SKM-1 (cell line): ENCODE data around the gene TBL1XR1.
"Not testable (repeated sequence)": the region's sequence is repeated elsewhere in the genome, so short reads cannot be mapped to it uniquely, and the experiment has no call there.

Experiments used
- DNase-seq: peaks from one replicate; lab custom pipeline; 2025; ENCODE audit not compliant: unreplicated experiment; lab: John Stamatoyannopoulos, UW

The TBL1XR1 gene

DNA sequence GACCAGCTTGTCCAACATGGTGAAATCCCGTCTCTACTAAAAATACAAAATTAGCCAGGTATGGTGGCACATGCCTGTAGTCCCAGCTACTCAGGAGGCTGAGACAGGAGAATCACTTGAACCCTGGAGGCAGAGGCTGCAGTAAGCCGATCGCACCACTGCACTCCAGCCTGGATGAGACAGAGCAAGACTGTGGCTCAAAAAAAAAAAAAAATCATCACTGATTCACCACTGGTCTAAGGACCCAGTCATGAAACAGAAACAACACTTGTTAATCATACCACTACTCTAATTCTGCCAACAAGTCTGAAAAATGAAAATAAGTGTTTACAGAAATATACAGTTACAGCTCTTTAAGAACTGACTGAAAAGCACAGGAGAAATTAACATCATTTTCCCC is 12.7 kb downstream of the TBL1XR1 start:
- not testable (repeated sequence) for DNase-seq

DNA sequence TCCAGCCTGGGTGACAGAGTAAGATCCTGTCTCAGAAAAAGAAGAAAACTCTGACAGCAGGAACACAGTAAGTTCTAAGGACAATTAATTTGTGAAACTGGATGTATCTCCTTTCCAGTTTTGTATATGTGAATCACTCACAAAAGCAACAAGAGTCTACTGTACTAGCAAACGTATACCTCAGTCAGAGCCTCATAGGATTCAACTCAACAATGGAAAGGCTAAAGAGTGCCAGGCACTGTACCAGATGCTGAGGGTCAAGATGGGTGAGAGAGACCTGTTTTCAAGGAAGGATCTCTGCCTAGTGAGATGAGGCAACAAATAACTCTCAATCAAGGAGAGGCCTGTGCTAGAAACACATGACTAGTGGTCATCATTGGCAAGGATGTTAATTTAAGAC is 14.9 kb downstream of the TBL1XR1 start:
- no peak for DNase-seq

DNA sequence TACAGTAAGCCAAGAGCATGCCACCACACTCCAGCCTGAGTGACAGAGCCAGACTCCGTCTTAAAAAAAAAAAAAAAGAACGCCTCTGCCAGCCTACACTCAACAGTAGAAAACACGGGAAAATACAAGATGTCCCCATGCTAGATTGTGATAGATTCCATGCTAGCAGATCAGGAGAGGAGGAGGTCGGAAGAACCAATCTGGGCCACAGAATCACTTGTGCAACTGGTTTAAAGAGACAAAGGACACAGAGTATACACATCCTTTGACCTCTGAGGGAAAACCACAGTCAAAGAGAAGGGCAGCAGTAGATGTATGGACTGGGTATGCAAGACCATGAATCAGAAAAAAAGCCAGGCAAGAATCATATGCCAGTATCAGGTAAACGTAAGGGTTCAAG is 15.9 kb downstream of the TBL1XR1 start:
- DNase-seq, result no peak

DNA sequence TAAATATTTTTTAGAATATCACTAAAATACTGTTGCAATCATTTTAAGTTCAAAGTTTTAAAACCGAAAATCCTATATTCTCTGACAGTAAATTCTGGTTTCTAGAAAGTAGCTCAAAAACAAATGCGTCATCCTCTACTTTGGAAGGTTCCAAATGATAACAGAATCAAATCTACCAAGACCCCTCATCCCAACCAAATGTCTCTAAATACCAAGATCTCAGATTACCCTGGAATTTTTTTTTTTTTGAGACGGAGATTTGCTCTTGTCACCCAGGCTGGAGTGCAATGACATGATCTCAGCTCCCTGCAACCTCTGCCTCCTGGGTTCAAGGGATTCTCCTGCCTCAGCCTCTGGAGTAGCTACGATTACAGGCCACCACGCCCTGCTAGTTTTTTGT is 16.8 kb downstream of the TBL1XR1 start:
- DNase-seq, result no peak

DNA sequence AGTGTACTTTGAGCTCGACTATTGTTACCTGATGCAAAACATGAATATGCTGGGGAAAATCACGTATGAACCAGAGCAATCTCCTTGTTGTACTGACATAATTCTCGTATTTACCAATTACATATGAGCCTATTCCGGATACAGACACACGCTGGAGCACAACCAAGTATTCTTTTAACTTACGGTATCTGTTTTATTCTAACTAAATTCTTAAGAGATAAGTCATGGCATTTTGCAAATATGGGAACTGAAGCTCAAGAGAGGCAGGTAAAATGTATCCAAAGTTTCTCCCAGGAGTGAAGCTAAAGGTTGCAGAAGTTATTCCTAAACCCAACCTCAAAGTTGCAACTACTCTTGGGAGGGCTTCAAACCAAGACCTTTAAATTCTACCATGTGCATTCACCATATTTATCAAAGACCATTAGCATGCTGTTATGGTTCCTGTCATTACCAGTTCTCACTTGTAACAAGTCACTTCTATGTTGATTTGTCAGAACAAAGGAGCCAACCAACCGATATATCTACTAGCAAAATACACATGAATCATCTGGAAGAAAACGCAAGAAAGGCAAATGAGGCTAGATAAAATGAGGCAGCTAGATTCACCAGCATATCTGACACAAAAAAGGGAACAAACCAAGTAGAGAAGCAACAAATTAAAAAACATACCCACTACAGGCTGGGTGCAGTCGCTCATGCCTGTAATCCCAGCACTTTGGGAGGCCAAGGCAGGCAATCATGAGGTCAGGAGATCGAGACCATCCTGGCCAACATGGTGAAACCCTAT is 17.8 kb downstream of the TBL1XR1 start:
- no peak for DNase-seq

DNA sequence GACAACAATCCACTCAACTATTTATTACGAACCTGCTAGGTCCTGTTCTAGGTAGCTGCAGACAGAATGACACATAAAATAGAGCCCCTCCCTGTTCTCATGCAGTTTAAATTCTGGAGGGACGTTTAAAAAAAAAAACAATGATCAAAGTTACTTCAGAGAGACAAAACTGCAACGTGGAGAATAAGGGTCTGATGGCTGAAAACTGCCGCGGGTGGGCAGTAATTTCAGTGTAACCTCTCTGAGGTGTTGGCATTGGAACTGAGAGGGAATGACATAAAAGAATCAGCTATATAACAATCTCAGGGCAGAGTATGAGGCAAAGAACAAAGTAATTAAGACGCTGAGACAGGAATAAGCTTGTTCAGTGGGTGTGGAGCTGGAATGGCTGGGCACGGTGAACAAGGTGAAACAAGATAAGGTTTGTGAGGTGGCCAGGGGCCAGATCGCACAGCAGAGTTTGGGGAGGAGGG is 19.5 kb downstream of the TBL1XR1 start:
- DNase-seq, result no peak

DNA sequence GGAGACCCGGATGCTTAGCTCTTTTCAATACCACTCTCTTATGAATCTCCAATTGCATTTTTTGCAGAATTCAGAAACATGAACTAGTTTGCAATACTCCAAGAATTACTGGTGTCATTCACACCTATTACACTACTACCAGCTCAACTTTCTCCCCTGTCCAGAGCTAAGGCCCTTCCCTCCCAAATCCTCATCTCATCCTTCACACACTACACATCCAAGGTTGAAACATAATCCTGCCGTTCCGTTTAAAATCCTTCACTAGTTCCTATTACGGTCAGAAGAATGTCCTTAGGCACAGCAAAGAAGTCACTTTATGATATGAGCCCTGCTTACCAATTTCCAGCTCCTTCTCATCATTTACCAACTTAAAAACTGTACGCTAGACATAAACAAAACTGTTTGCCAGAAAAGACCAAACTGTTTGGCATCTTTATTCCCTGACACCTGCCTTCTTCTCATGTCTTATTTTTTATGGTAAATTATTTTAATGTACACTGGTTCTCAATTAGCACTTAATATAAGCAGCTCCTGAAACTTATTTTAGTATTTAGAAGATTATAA is 22.6 kb downstream of the TBL1XR1 start:
- no peak for DNase-seq

DNA sequence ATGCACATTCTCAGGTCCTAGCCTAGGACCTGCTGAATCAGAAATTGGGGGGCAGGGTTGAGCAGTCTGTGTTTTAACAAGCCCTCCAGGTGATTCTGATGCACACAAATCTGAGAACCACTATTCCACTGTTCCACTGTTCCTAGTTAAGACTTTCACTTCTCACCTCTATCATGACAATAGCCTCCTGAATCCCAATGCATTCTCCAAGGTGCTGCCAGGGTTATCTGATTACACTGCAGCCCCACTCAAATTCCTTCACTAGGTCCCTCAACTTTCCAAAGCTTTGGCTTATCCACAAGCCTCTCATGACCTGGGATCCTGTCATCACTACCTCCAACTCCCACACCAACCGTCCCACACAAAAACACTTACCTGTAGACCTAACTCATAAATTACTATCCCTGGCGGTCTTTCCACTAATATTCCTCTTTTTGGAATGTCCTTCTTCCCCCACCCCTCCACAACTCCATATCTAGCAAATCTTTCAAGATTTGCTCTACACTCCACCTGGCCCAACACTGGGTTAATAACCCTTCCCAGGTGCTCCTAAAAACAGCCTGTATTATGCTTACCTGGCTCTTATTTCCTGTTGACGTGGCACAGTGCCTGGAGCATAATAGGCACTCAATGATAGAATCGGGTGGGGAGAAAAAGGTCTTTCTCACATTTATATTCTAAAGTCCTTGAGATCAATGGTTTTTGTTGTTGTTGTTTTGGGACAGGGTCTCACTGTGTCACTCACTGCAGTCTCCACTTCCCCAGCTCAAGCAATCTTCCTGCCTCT is 27.2 kb downstream of the TBL1XR1 start:
- no peak for DNase-seq

DNA sequence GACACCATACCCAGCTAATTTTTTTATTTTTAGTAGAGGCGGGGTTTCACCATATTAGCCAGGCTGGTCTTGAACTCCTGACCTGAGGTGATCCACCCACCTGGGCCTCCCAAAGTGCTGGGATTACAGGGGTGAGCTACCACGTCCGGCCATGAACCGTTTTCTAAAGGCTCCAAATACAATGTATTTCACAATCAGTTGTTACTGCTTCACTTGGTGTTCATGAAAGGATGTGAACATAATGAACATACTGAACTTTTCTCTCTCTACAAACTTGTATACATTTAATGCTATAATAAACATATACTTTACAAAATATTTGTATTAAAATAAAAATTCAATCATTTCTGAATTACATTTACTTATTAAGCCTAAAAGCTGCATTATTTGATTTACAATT is 28.9 kb downstream of the TBL1XR1 start:
- no peak for DNase-seq

DNA sequence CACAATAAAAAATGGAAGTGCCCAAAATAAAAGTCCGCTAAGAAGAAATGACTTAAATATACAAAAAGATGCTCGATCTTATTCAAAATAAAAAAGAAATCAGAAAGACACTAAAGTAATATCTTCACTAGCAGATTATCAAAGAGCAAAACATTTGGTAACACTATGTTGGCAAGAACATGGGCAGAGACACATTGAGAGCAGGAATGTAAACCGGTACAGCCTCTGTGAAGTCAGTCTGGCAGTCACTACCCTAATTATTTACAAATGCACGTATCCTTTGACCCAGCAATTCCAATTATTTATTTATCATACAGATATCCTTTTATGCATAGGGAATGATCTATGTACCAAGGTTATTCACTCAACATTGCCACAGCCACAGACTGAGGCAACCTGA is 34.5 kb downstream of the TBL1XR1 start:
- no peak for DNase-seq

DNA sequence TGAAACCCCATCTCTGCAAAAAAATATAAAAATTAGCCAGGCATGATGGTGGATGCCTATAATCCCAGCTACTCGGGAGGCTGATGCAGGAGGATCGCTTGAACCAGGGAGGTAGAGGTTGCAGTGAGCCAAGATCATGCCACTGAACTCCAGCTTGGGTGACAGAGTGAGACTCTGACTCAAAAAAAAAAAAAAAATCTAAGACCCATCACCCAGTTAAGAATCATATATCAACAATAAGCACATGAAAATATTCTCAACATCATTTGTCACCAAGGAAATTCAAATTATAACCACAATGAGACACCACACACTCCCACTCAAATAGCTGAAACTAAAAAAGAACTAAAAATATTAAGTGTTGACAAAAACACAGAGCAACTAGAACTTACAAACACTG is 35.7 kb downstream of the TBL1XR1 start:
- not testable (repeated sequence) for DNase-seq

DNA sequence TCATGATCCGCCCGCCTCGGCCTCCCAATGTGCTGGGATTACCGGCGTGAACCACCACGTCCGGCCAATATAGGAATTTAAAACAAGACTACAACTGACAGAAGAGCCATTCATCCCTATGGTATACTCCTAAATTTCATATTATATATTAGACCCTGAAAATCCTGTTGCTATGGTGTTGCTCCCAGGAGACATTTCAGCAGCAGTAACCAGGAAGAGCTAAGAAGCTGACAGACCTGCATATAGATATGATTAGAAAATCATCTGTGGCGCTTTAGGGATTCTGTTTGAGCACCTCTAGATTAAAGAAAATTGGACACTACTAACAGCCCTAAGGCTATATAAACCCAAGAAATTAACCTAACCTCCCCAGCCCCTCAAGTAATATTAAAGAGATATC is 38.8 kb downstream of the TBL1XR1 start:
- no peak for DNase-seq

DNA sequence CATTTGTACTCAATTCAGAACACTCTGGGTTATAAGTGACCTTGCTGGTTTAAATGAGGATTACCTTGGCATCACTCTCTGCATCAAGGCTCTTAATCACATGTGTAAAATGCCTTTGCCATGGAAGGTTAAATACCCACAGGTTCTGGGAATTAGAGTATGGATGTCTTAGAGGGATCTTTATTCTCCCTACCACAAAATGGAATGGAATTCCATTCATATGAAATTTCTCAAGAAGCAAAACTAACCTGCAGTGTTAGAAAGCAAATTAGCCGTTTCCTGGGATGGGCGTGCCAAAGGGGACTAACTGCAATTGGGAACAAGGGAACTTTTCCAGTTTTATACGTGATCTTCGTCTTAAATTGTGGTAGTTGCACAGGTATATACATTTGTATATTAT is 39.8 kb downstream of the TBL1XR1 start:
- DNase-seq, result no peak

DNA sequence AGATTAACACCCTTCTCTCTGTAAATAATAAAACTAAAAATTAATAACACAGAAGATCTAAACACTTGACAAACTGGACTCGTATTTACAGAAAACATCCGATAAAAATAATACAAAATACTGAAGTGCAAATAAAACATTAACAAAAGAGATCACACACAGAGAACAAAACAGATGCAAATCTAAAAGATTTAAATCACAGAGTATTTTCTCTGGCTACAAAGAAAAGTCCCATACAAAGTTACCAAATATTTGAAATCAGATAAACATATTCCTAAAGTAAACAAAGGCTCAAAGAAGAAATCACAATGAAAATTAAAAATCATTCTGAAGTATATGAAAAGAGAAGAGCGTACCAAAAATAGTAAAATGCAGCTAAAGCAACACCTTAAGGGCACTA is 42.5 kb downstream of the TBL1XR1 start:
- DNase-seq, result no peak

DNA sequence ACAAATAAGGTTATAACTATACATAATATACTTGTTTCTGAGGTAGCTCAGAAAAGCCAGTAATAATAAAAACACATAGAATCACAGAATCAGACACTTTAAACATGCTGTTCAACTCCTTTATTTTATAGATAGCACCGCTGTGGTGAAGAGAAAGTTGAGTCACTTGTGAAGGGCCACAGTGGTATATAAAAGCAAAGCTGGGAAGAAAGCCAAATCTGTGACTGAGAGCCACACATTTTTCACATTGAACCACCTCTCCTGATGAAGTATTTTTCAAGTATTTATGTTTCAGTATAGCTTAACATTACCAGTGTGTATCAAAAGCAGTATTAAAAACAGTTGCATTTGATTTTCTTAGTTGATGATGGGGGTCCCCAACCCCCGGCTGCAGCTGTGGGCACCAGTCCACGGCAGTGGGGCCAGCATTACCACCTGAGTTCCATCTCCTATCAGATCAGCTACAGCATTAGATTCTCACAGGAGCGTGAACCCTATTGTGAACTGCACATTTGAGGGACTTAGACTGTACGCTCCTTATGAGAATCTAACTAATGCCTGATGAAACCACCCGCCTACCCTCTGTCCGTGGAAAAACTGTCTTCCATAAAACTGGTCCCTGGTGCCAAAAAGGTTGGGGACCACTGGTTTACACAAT is 46.2 kb downstream of the TBL1XR1 start:
- DNase-seq, result no peak

DNA sequence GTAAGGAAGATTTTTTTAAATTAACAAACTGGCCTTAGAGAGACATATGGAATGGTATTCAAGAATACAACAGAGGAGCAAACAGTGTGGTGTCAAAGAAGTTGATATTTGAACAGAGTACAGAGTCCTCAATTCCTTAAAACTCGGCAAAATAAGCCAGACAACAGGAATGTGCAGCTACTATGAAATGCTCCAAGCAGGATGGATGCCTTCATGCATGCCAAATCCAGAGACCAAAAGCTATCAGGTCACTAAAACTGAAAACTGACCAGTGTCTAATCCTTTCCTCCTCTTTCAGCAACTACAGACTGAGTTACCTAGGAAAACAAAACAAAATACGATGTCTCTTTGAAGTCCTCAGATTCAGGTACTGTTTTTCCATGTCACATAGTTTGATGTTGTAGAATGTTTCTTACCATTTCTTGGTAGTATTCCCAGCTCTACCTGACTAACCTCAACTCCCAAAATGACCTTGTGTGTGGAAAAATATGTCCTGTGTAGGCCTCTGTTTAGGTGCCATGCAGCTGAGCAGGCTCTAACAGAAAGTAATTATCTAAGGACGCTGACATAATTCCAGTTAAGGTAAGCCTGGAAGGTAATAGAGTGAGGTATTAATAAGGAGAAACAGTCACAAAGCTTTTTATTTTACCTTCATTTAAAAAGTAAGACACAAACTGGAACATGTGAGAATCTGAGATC is 46.9 kb downstream of the TBL1XR1 start:
- DNase-seq, result no peak

DNA sequence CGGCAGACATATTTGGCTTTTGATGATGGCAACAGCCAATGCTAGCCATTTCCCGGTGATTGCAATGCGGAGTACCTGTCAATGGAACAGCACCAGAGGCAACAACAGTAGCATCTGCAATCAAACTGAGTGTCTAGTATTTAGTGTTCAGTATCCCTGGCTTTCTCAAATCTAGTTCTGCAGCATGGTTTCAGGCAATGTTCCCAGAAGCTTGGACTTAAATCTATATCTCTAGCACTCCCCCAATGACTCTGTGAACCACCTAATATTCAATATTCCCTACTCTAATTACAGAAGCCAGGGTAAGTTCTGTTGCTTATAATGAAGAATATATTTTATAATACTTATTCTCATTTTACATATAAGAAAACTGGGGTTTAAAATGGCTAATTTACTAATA is 48.2 kb downstream of the TBL1XR1 start:
- DNase-seq, result no peak

DNA sequence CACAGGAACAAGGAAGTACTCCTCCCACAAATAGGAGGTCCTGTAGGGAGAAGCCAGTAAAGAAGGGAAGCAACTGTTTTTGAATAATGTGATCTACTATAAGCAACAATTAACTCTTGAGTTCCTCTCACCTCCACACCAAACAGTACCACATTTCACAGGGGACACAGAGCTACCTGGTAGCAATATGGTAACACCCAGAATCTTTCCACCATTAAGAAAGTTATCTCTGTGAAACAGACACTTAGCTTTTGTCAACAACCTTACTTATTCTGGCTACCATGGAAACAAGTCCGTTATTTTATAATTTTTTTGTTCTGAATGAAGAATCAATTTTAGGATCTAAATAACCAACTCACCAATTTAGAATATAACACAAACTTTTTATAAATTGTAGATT is 49.5 kb downstream of the TBL1XR1 start:
- no peak for DNase-seq

DNA sequence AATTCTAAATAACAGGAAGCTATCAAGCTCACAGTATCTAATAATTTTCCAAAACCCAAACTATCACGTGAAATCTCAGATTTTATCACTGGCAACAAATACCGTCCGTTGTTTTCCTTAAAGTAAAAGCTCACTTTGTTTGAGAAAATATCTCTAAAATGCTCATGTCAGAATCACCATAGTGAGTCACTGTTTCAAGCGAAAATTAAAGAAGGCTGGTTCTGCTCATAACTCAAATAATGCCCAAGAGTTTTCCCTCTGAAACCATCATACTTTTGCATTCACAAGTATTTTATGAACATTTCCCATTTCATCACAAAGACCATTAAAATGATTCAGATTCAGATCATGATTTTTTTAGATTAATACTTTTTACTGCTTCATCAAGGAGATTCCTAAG is 50.6 kb downstream of the TBL1XR1 start:
- no peak for DNase-seq

DNA sequence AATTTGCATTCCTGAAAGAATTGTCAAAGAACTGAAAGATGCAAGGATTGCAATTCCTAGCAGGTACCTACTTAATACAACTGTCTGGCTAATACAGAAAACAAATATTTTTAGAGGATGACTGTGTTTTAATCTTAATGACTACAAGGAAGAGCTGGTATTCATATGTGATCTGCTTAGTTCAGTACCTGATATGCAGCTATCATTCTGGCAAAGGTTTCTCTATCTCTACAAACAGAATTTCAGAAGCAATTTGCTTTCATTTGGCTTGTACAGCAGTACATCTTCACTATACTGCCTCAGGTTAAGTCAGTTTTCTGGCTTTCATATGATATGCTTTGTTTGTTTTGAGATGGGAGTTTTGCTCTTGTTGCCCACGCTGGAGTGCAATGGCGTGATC is 51.3 kb downstream of the TBL1XR1 start:
- no peak for DNase-seq

DNA sequence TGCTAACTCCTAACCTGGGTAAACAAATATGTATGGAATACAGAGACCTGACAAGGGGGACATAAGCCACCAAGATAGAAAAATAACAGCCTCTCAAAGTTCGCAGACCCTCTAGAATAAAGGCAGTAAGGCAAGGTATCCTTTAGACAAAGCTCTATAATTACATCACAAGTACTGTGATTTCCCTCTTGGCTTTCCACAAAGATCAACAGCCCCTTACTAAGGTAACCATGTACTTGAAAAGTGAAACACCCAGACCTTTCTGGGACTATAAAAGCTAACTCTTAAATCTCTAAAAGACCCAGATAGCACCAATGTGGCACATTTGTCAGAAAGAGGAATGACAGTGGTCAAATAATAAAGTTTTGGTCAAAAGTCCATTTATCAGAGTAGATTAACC is 51.9 kb downstream of the TBL1XR1 start:
- DNase-seq, result no peak
